SK-N-SH treated with all-trans-retinoic acid at 6 μM for 48 hours (cell line): ENCODE data around the gene SFMBT2.
"Not testable (repeated sequence)": the region's sequence is repeated elsewhere in the genome, so short reads cannot be mapped to it uniquely, and the experiment has no call there.

Experiments
- ATAC-seq: fragments of 200-7000 bp; cut with Tn5 transposase; 3 replicates; pipeline ENCODE4 v1.9.1; 2020; ENCODE audit warnings: mild to moderate bottlenecking, moderate library complexity
- ARNTL ChIP-seq: fragments of 450-650 bp; formaldehyde crosslinking; IDR thresholded peaks from 2 replicates; pipeline ENCODE4 v1.5.0; 2020; ENCODE audit warnings: low read depth, mild to moderate bottlenecking, moderate library complexity, borderline replicate concordance
- CSDC2 ChIP-seq: fragments of 250-450 bp; sonication (Bioruptor Pico); IDR thresholded peaks from 2 replicates; pipeline ENCODE4 v1.5.0; 2020; ENCODE audit warnings: mild to moderate bottlenecking, moderate library complexity
- ESRRG ChIP-seq: fragments of 250-450 bp; sonication (Bioruptor Pico); IDR thresholded peaks from 2 replicates; pipeline ENCODE4 v1.6.1; 2021; ENCODE audit warnings: mild to moderate bottlenecking
- ISL1 ChIP-seq: fragments of 250-450 bp; sonication (Bioruptor Pico); IDR thresholded peaks from 2 replicates; pipeline ENCODE4 v2.1.2; 2022; ENCODE audit warnings: mild to moderate bottlenecking, moderate library complexity
- OSR1 ChIP-seq: fragments of 250-450 bp; sonication (Bioruptor Pico); IDR thresholded peaks from 2 replicates; pipeline ENCODE4 v1.8.0; 2022; ENCODE audit warnings: moderate library complexity, mild to moderate bottlenecking, inconsistent platforms
- PPARA ChIP-seq: fragments of 250-450 bp; sonication (Bioruptor Pico); IDR thresholded peaks from 2 replicates; pipeline ENCODE4 v1.5.0; 2020; ENCODE audit warnings: mild to moderate bottlenecking, borderline replicate concordance
- RARB ChIP-seq: fragments of 250-450 bp; sonication (Bioruptor Pico); IDR thresholded peaks from 2 replicates; pipeline ENCODE4 v1.8.0; 2021; ENCODE audit warnings: mild to moderate bottlenecking, moderate library complexity
- SNAI2 ChIP-seq: fragments of 250-450 bp; sonication (Bioruptor Pico); IDR thresholded peaks from 2 replicates; pipeline ENCODE4 v1.5.0; 2020; ENCODE audit warnings: mild to moderate bottlenecking, moderate library complexity
- TOX ChIP-seq: fragments of 250-450 bp; sonication (Bioruptor Pico); IDR thresholded peaks from 2 replicates; pipeline ENCODE4 v1.8.0; 2021; ENCODE audit warnings: mild to moderate bottlenecking, moderate library complexity, borderline replicate concordance
- ZC3H10 ChIP-seq: fragments of 250-450 bp; sonication (Bioruptor Pico); IDR thresholded peaks from 2 replicates; pipeline ENCODE4 v1.5.1; 2021; ENCODE audit warnings: mild to moderate bottlenecking, moderate library complexity
- ZFP3 ChIP-seq: fragments of 250-450 bp; sonication (Bioruptor Pico); IDR thresholded peaks from 2 replicates; pipeline ENCODE4 v1.5.0; 2020; ENCODE audit warnings: mild to moderate bottlenecking, moderate library complexity
- ZFP30 ChIP-seq: fragments of 450-650 bp; formaldehyde crosslinking; IDR thresholded peaks from 2 replicates; pipeline ENCODE4 v1.5.0; 2022; ENCODE audit warnings: mild to moderate bottlenecking, moderate library complexity
- ZNF565 ChIP-seq: fragments of 450-650 bp; formaldehyde crosslinking; conservative IDR thresholded peaks from 2 replicates; pipeline ENCODE4 v1.5.0; 2020; ENCODE audit warnings: low read depth, mild to moderate bottlenecking, moderate library complexity
- ZNF70 ChIP-seq: fragments of 450-650 bp; formaldehyde crosslinking; IDR thresholded peaks from 2 replicates; pipeline ENCODE4 v1.5.0; 2020; ENCODE audit warnings: mild to moderate bottlenecking, moderate library complexity
- TF ChIP-seq, protein P1 (sequence below): fragments of 250-450 bp; sonication (Bioruptor Pico); IDR thresholded peaks from 2 replicates; pipeline ENCODE4 v1.8.0; 2020; ENCODE audit warnings: mild to moderate bottlenecking, moderate library complexity, borderline replicate concordance
- TF ChIP-seq, protein P2 (sequence below): fragments of 250-450 bp; sonication (Bioruptor Pico); IDR thresholded peaks from 2 replicates; pipeline ENCODE4 v1.8.0; 2021; ENCODE audit warnings: low read depth, mild to moderate bottlenecking, moderate library complexity, borderline replicate concordance
- TF ChIP-seq, protein P3 (sequence below): fragments of 250-450 bp; sonication (Bioruptor Pico); IDR thresholded peaks from 2 replicates; pipeline ENCODE4 v1.5.0; 2020; ENCODE audit warnings: mild to moderate bottlenecking, moderate library complexity
- TF ChIP-seq, protein P4 (sequence below): fragments of 250-450 bp; sonication (Bioruptor Pico); IDR thresholded peaks from 2 replicates; pipeline ENCODE4 v1.5.1; 2021; ENCODE audit warnings: mild to moderate bottlenecking, moderate library complexity
- TF ChIP-seq, protein P5 (sequence below): fragments of 250-450 bp; sonication (Bioruptor Pico); IDR thresholded peaks from 2 replicates; pipeline ENCODE4 v1.5.1; 2020; ENCODE audit warnings: low read depth, mild to moderate bottlenecking, moderate library complexity

The SFMBT2 gene

DNA sequence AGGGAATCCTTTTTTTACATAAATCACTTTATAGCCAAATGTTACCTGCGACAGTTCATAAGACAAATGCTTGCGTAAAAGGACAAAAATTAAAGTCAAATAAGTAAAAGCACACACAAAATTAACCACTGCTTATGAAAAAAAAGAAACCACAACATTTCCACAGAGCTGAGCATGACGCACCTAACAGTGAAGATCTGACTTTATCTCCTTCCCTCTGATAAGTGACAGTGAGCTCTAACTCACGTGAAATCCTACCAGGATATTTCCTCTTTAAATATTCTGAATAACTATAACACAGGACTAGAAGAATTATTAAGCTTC, 225.5 kb downstream of the SFMBT2 start:
- no peak for ATAC-seq
- TF ChIP-seq, protein P1, sequence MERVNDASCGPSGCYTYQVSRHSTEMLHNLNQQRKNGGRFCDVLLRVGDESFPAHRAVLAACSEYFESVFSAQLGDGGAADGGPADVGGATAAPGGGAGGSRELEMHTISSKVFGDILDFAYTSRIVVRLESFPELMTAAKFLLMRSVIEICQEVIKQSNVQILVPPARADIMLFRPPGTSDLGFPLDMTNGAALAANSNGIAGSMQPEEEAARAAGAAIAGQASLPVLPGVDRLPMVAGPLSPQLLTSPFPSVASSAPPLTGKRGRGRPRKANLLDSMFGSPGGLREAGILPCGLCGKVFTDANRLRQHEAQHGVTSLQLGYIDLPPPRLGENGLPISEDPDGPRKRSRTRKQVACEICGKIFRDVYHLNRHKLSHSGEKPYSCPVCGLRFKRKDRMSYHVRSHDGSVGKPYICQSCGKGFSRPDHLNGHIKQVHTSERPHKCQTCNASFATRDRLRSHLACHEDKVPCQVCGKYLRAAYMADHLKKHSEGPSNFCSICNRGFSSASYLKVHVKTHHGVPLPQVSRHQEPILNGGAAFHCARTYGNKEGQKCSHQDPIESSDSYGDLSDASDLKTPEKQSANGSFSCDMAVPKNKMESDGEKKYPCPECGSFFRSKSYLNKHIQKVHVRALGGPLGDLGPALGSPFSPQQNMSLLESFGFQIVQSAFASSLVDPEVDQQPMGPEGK (CRISPR knock-in tag) = no peak
- TF ChIP-seq ESRRG (CRISPR knock-in tag) (no peak), TOX (no peak), RARB (no peak), ZFP30 (no peak)
- TF ChIP-seq, protein P2, sequence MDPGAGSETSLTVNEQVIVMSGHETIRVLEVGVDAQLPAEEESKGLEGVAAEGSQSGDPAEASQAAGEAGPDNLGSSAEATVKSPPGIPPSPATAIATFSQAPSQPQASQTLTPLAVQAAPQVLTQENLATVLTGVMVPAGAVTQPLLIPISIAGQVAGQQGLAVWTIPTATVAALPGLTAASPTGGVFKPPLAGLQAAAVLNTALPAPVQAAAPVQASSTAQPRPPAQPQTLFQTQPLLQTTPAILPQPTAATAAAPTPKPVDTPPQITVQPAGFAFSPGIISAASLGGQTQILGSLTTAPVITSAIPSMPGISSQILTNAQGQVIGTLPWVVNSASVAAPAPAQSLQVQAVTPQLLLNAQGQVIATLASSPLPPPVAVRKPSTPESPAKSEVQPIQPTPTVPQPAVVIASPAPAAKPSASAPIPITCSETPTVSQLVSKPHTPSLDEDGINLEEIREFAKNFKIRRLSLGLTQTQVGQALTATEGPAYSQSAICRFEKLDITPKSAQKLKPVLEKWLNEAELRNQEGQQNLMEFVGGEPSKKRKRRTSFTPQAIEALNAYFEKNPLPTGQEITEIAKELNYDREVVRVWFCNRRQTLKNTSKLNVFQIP (CRISPR knock-in tag) = no peak
- TF ChIP-seq, protein P3, sequence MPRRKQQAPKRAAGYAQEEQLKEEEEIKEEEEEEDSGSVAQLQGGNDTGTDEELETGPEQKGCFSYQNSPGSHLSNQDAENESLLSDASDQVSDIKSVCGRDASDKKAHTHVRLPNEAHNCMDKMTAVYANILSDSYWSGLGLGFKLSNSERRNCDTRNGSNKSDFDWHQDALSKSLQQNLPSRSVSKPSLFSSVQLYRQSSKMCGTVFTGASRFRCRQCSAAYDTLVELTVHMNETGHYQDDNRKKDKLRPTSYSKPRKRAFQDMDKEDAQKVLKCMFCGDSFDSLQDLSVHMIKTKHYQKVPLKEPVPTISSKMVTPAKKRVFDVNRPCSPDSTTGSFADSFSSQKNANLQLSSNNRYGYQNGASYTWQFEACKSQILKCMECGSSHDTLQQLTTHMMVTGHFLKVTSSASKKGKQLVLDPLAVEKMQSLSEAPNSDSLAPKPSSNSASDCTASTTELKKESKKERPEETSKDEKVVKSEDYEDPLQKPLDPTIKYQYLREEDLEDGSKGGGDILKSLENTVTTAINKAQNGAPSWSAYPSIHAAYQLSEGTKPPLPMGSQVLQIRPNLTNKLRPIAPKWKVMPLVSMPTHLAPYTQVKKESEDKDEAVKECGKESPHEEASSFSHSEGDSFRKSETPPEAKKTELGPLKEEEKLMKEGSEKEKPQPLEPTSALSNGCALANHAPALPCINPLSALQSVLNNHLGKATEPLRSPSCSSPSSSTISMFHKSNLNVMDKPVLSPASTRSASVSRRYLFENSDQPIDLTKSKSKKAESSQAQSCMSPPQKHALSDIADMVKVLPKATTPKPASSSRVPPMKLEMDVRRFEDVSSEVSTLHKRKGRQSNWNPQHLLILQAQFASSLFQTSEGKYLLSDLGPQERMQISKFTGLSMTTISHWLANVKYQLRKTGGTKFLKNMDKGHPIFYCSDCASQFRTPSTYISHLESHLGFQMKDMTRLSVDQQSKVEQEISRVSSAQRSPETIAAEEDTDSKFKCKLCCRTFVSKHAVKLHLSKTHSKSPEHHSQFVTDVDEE (CRISPR knock-in tag) = no peak

DNA sequence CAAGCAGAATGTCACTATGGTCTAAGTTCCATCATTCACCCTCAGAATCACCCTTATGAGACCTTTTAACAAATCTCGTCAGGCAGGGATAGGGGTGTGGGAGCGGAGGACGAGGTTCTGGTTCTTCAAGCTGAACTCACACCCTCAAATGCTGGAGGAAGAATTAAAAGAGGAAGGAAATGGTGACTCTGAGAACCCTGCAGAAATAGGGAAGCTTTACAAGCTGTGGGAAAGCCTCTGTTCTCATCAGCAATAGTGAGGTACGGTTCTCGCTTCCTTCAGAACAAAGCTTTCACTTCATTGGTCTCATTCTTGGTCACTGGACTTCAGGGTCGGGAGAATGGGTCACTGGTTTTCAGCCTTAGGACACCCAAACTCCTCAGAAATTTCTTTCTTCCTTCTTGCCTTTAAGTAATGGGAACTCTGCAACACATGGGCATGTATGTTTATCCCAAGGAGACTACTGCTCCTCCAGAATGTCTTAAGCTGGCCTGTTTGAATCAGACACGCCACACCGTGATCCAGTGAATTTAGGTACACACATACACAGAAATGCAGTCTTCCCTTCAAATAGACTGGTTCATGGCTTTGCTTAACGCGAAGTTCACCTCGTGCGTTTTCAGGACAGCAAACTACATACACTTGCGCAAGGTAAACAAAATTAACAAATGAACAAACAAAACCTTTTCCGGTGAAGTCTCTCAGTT, 226.0 kb downstream of the SFMBT2 start:
- no peak for ATAC-seq
- TF ChIP-seq, protein P4, sequence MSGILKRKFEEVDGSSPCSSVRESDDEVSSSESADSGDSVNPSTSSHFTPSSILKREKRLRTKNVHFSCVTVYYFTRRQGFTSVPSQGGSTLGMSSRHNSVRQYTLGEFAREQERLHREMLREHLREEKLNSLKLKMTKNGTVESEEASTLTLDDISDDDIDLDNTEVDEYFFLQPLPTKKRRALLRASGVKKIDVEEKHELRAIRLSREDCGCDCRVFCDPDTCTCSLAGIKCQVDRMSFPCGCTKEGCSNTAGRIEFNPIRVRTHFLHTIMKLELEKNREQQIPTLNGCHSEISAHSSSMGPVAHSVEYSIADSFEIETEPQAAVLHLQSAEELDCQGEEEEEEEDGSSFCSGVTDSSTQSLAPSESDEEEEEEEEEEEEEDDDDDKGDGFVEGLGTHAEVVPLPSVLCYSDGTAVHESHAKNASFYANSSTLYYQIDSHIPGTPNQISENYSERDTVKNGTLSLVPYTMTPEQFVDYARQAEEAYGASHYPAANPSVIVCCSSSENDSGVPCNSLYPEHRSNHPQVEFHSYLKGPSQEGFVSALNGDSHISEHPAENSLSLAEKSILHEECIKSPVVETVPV (CRISPR knock-in tag) = no peak
- TF ChIP-seq, all 23 proteins: peak for 0

DNA sequence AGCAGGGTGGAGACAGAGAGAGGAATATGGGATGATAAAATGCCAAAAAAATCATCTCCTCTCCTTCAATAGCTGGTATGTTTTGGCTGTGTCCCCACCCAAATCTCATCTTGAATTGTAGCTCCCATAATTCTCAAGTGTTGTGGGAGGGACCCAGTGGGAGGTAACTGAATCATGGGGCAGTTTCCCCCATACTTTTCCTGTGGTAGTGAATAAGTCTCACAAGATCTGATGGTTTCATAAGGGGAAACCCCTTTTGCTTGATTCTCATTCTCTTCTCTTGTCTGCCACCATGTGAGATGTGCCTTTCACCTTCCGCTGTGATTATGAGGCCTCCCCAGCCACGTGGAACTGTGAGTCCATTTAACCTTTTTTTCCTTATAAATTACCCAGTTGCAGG, 226.7 kb downstream of the SFMBT2 start:
- not testable (repeated sequence) for ATAC-seq

DNA sequence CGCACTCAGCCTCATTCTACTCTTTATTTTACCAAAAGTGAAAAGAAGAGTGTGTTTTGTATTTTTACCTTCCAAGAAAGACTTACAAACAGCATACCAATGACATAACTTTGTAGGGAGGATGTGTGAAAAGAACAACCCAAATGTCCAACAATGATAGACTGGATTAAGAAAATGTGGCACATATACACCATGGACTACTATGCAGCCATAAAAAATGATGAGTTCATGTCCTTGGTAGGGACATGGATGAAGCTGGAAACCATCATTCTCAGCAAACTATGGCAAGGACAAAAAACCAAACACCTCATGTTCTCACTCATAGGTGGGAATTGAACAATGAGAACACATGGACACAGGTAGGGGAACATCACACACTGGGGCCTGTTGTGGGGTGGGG, 228.5 kb downstream of the SFMBT2 start:
- not testable (repeated sequence) for ATAC-seq

DNA sequence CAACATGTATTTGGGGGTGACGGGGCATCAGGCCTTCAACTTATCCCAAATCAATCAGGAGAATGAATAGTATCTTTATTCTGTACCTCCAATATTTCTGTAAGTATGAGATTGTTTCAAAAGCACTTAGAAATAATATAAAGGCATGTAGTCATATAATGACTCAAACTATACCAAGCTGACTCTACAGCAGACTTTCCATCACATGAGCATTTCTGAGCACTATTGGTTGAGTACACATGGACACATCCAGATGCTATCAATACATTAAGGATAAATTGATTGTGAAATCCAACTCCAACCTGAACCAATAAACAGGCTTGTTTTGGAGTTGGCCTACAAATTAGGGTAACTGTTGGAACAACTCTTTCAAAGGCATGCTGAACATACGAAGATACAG, 229.4 kb downstream of the SFMBT2 start:
- ATAC-seq = no peak
- no peak for TF ChIP-seq ZC3H10
- TF ChIP-seq ARNTL = no peak
- TF ChIP-seq, protein P1 (CRISPR knock-in tag) = no peak
- TF ChIP-seq ZNF70 (CRISPR knock-in tag) = no peak
- TF ChIP-seq TOX = no peak
- TF ChIP-seq SNAI2 (CRISPR knock-in tag) = no peak
- no peak for TF ChIP-seq ZNF565 (CRISPR knock-in tag)
- TF ChIP-seq, protein P5, sequence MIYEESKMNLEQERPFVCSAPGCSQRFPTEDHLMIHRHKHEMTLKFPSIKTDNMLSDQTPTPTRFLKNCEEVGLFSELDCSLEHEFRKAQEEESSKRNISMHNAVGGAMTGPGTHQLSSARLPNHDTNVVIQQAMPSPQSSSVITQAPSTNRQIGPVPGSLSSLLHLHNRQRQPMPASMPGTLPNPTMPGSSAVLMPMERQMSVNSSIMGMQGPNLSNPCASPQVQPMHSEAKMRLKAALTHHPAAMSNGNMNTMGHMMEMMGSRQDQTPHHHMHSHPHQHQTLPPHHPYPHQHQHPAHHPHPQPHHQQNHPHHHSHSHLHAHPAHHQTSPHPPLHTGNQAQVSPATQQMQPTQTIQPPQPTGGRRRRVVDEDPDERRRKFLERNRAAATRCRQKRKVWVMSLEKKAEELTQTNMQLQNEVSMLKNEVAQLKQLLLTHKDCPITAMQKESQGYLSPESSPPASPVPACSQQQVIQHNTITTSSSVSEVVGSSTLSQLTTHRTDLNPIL = no peak
- TF ChIP-seq, protein P3 (CRISPR knock-in tag) = no peak
- TF ChIP-seq CSDC2 (CRISPR knock-in tag) = no peak
- no peak for TF ChIP-seq ZFP30
- no peak for TF ChIP-seq ESRRG (CRISPR knock-in tag)
- no peak for TF ChIP-seq ZFP3 (CRISPR knock-in tag)
- TF ChIP-seq OSR1 (CRISPR knock-in tag) = no peak
- TF ChIP-seq ISL1 (CRISPR knock-in tag) = no peak
- no peak for TF ChIP-seq PPARA (CRISPR knock-in tag)
